Neural cell (in vitro differentiated cells): Measurements from ENCODE around the gene TRAK1. TPM values are rescaled to one million over a fixed set of nuclear protein-coding genes. Genes with fewer than 3 reads are reported as not detected.

Experiments used
- H2AFZ ChIP-seq: fragments of 200-600, 300-800 bp; sonication (generic), shearing (Covaris generic); 2 replicates; pipeline ENCODE4 v1.6.0; 2014; ENCODE audit warnings: low read depth, mild to moderate bottlenecking, antibody characterized with exemption, low read length, moderate library complexity
- H3F3A ChIP-seq: fragments of 200-600 bp; shearing (Covaris generic); 2 replicates; pipeline ENCODE4 v1.6.1; 2016; ENCODE audit warnings: mild to moderate bottlenecking, moderate library complexity, mixed read lengths, antibody characterized with exemption, low read length; ENCODE audit not compliant: insufficient read depth, poor library complexity, severe bottlenecking
- H3K27ac ChIP-seq: fragments of 200-600, 300-800 bp; sonication (generic), shearing (Covaris generic); 2 replicates; pipeline ENCODE4 v1.5.1; 2014; ENCODE audit warnings: mild to moderate bottlenecking, low read length, moderate library complexity
- H3K27me3 ChIP-seq: fragments of 300-800, 200-600 bp; sonication (generic), shearing (Covaris generic); 2 replicates; pipeline ENCODE4 v1.6.0; 2014; ENCODE audit warnings: mild to moderate bottlenecking, low read depth, low read length, moderate library complexity; ENCODE audit not compliant: insufficient read depth
- H3K36me3 ChIP-seq: fragments of 300-800, 200-600 bp; sonication (generic), shearing (Covaris generic); 2 replicates; pipeline ENCODE4 v1.5.1; 2014; ENCODE audit warnings: mild to moderate bottlenecking, antibody characterized with exemption, low read length, moderate library complexity; ENCODE audit not compliant: insufficient read depth
- H3K4me2 ChIP-seq: fragments of 300-800, 200-600 bp; sonication (generic), shearing (Covaris generic); 2 replicates; pipeline ENCODE4 v1.6.0; 2014; ENCODE audit warnings: mild to moderate bottlenecking, low read length
- H3K4me3 ChIP-seq: fragments of 300-800, 200-600 bp; sonication (generic), shearing (Covaris generic); 2 replicates; pipeline ENCODE4 v1.5.1; 2014; ENCODE audit warnings: mild to moderate bottlenecking, low read length, moderate library complexity
- H3K79me2 ChIP-seq: fragments of 200-600 bp; shearing (Covaris generic); replicated peaks from 2 replicates; pipeline ENCODE4 v1.6.0; 2014; ENCODE audit warnings: mild to moderate bottlenecking, low read length, moderate library complexity; ENCODE audit not compliant: insufficient read depth
- H3K9ac ChIP-seq: fragments of 300-800, 200-600 bp; sonication (generic), shearing (Covaris generic); 2 replicates; pipeline ENCODE4 v1.6.1; 2016; ENCODE audit warnings: mild to moderate bottlenecking, low read length, mixed read lengths
- H3K9me2 ChIP-seq: fragments of 200-600 bp; shearing (Covaris generic); 2 replicates; pipeline ENCODE4 v1.6.1; 2016; ENCODE audit warnings: mild to moderate bottlenecking, low read length, mixed read lengths; ENCODE audit not compliant: insufficient read depth
- H3K9me3 ChIP-seq: fragments of 200-600, 300-800 bp; sonication (generic), shearing (Covaris generic); 2 replicates; pipeline ENCODE4 v1.6.1; 2016; ENCODE audit warnings: mild to moderate bottlenecking, mixed run types, low read length, moderate library complexity, mixed read lengths
- H4K20me1 ChIP-seq: fragments of 200-600 bp; shearing (Covaris generic); 2 replicates; pipeline ENCODE4 v1.6.1; 2016; ENCODE audit warnings: mild to moderate bottlenecking, mixed run types; ENCODE audit not compliant: insufficient read depth
- EP300 ChIP-seq: fragments of 450-650 bp; conservative IDR thresholded peaks from 2 replicates; pipeline ENCODE4 v1.6.1; 2014; ENCODE audit warnings: antibody characterized with exemption, mild to moderate bottlenecking, moderate library complexity; ENCODE audit not compliant: poor library complexity, severe bottlenecking
- EZH2 ChIP-seq: fragments of 200-600, 300-800 bp; shearing (Covaris generic), sonication (generic); IDR thresholded peaks from 2 replicates; pipeline ENCODE4 v1.6.1; 2014; ENCODE audit warnings: antibody characterized with exemption, low read length, borderline replicate concordance, mild to moderate bottlenecking; ENCODE audit not compliant: insufficient read depth, poor library complexity, severe bottlenecking
- MXI1 ChIP-seq: fragments of 450-650 bp; conservative IDR thresholded peaks from 2 replicates; pipeline ENCODE4 v1.6.1; 2014; ENCODE audit warnings: antibody characterized with exemption, mild to moderate bottlenecking; ENCODE audit not compliant: poor library complexity, severe bottlenecking
- POLR2AphosphoS5 ChIP-seq: IDR thresholded peaks from 2 replicates; pipeline ENCODE4 v1.6.1; 2012
- RAD21 ChIP-seq: fragments of 450-650 bp; conservative IDR thresholded peaks from 2 replicates; pipeline ENCODE4 v1.6.1; 2014; ENCODE audit warnings: antibody characterized with exemption, mild to moderate bottlenecking, moderate library complexity
- SMC3 ChIP-seq: fragments of 450-650 bp; conservative IDR thresholded peaks from 2 replicates; pipeline ENCODE4 v1.6.1; 2014; ENCODE audit warnings: antibody characterized with exemption, mild to moderate bottlenecking, moderate library complexity; ENCODE audit not compliant: poor library complexity
- TAF1 ChIP-seq: IDR thresholded peaks from 2 replicates; pipeline ENCODE4 v1.6.1; 2012; ENCODE audit warnings: low read depth
- polyA plus RNA-seq: library from polyadenylated mRNA; depleted of rRNA; stranded (reverse); fragments of >200 nt; gene quantifications from 2 replicates; pipeline ENCODE4 v1.2.3, GENCODE V29; 2014
- TF ChIP-seq, protein P1 (sequence below): fragments of 450-650 bp; IDR thresholded peaks from 2 replicates; pipeline ENCODE4 v1.5.1; 2014; ENCODE audit warnings: antibody characterized with exemption, mild to moderate bottlenecking, moderate library complexity; ENCODE audit not compliant: poor library complexity, severe bottlenecking
- TF ChIP-seq, protein P2 (sequence below): IDR thresholded peaks from 2 replicates; pipeline ENCODE4 v1.6.1; 2012; ENCODE audit warnings: borderline replicate concordance

The TRAK1 gene
- polyA plus RNA-seq, 1 donor from 2014 or later = 34.7 TPM

DNA sequence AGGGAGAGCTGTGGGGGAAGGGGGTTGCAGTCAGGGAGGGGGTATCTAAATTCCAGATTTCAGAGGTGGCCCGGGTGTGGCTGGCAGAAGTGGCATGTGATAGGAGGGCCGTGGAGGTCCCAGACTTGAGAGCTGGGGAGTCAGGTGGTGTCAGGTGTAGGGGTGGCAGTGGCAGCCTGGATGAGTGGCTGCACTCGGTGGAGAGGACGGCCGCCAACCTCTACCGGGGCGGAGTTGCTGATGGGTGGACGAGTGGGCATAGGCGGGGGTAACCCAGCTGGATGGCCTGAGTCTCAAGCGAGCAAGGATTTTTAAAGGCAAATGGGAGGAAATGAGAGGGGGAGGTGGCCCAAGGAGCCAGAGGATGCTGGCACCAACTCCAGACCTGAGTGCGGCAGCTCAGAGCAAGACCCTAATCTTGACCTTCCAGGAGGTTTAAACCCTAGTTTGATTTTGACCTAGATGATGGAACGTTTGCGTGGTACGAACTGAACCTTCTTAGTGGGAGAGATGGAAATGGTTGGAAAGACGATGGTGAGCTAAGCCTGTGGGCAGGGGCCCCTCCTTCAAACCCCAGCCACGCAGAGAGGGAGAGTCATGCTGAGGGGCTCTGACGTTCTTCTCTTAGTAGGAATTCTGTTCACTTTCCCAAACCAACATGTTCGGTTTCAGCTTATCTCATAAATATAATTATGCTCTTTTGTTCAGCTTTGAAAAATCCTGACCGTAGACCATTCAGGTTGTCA is 8.0 kb downstream of the TRAK1 start:
- Histone ChIP-seq H3K4me3 (no peak overlapping the region), H2AFZ (no peak overlapping the region), H4K20me1 (no peaks in the 10 kb centered on the region), H3K27me3 (no peaks in the 10 kb centered on the region), H3K79me2 (no peaks in the 10 kb centered on the region), H3K9me2 (no peaks in the 10 kb centered on the region), H3K36me3 (no peaks in the 10 kb centered on the region), H3K9me3 (no peaks in the 10 kb centered on the region), H3F3A (no peaks in the 10 kb centered on the region), H3K9ac (no peak overlapping the region), H3K27ac (no peak overlapping the region), H3K4me2 (no peak overlapping the region)
- TF ChIP-seq EZH2 (no peak), POLR2AphosphoS5 (no peak), MXI1 (no peak), TAF1 (no peak), RAD21 (no peak), SMC3 (no peak), EP300 (no peak)
- TF ChIP-seq, protein P1, sequence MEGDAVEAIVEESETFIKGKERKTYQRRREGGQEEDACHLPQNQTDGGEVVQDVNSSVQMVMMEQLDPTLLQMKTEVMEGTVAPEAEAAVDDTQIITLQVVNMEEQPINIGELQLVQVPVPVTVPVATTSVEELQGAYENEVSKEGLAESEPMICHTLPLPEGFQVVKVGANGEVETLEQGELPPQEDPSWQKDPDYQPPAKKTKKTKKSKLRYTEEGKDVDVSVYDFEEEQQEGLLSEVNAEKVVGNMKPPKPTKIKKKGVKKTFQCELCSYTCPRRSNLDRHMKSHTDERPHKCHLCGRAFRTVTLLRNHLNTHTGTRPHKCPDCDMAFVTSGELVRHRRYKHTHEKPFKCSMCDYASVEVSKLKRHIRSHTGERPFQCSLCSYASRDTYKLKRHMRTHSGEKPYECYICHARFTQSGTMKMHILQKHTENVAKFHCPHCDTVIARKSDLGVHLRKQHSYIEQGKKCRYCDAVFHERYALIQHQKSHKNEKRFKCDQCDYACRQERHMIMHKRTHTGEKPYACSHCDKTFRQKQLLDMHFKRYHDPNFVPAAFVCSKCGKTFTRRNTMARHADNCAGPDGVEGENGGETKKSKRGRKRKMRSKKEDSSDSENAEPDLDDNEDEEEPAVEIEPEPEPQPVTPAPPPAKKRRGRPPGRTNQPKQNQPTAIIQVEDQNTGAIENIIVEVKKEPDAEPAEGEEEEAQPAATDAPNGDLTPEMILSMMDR = no peak
- TF ChIP-seq, protein P2, sequence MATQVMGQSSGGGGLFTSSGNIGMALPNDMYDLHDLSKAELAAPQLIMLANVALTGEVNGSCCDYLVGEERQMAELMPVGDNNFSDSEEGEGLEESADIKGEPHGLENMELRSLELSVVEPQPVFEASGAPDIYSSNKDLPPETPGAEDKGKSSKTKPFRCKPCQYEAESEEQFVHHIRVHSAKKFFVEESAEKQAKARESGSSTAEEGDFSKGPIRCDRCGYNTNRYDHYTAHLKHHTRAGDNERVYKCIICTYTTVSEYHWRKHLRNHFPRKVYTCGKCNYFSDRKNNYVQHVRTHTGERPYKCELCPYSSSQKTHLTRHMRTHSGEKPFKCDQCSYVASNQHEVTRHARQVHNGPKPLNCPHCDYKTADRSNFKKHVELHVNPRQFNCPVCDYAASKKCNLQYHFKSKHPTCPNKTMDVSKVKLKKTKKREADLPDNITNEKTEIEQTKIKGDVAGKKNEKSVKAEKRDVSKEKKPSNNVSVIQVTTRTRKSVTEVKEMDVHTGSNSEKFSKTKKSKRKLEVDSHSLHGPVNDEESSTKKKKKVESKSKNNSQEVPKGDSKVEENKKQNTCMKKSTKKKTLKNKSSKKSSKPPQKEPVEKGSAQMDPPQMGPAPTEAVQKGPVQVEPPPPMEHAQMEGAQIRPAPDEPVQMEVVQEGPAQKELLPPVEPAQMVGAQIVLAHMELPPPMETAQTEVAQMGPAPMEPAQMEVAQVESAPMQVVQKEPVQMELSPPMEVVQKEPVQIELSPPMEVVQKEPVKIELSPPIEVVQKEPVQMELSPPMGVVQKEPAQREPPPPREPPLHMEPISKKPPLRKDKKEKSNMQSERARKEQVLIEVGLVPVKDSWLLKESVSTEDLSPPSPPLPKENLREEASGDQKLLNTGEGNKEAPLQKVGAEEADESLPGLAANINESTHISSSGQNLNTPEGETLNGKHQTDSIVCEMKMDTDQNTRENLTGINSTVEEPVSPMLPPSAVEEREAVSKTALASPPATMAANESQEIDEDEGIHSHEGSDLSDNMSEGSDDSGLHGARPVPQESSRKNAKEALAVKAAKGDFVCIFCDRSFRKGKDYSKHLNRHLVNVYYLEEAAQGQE = no peak

DNA sequence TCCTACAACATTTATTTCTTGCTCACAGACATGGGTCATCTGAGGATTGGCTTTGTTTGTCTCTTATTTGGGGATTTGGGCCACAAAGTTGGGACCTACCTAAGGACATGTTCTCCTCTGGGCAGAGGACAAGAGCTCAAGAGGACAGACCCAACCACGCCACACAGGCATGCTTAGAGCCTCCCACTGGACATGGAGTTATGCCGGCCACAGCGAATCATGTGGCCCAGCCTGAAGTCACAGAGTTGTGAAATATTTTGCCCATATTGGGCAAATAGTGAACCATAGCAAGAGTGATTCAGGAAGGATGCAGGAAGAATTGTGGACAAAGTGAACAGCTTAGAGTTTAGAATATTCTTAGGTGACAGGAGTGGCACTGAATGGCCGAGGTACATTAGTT is 9.9 kb downstream of the TRAK1 start:
- Histone ChIP-seq H3K27me3 (no peaks in the 10 kb centered on the region), H3K4me2 (no peak overlapping the region), H3K4me3 (no peak overlapping the region), H3K36me3 (no peaks in the 10 kb centered on the region), H3K27ac (no peak overlapping the region), H2AFZ (no peak overlapping the region), H3K79me2 (no peaks in the 10 kb centered on the region), H3K9ac (no peak overlapping the region), H3F3A (no peaks in the 10 kb centered on the region), H3K9me2 (no peaks in the 10 kb centered on the region), H4K20me1 (no peaks in the 10 kb centered on the region), H3K9me3 (no peaks in the 10 kb centered on the region)
- TF ChIP-seq, protein P2 = no peak
- no peak for TF ChIP-seq TAF1
